C4-2B (cell line): ENCODE results near the gene GAB1.

Experiments
- CTCF ChIP-seq: fragments of 450-650 bp; conservative IDR thresholded peaks from 2 replicates; pipeline ENCODE4 v1.5.1; 2017; ENCODE audit warnings: mild to moderate bottlenecking
- ZFX ChIP-seq: fragments of 450-650 bp; IDR thresholded peaks from 2 replicates; pipeline ENCODE4 v1.6.1; 2017

- no peak for TF ChIP-seq CTCF
- TF ChIP-seq ZFX = no peak
These were observed 61.2 kb downstream of the GAB1 start for GRCh38 chr4:143397887-143398286.
